Right lung (tissue), 5 donors: Measurements from ENCODE around the gene KIAA1586. TPM values are rescaled to one million over a fixed set of nuclear protein-coding genes. Genes with fewer than 3 reads are reported as not detected.

Experiments
- DNase-seq, 2 donors: peaks; one replicate each; pipeline ENCODE4 v3.0.0-alpha.2; 2013
- polyA plus RNA-seq, 5 donors: library from polyadenylated mRNA; unstranded; fragments of 120-200 nt; gene quantifications; one replicate each; pipeline versions ENCODE4 v1.2.1 to v1.2.3, GENCODE V29; 2013; ENCODE audit warnings: inconsistent platforms in 1 of 5, low replicate concordance in 1 of 5; ENCODE audit not compliant: insufficient read length in 5 of 5, insufficient read depth in 1 of 5

KIAA1586 gene
- polyA plus RNA-seq, 5 donors = 18.4 to 30.8 (median 24.9) TPM

GRCh38 chr6:57097596-57097995 lies 51.1 kb downstream of the KIAA1586 start:
- DNase-seq = no peak

- DNase-seq = no peak
Observed at GRCh38 chr6:57102976-57103375, 56.5 kb downstream of the KIAA1586 start.

- DNase-seq = no peak
Observed at GRCh38 chr6:57104336-57104735, 57.8 kb downstream of the KIAA1586 start.

Other genes starting within 250 kb of the KIAA1586 start
- gene BEND6, start 91.6 kb upstream of the KIAA1586 start, polyA plus RNA-seq = 1 to 10 TPM in 3 of 5 donors, under 1 TPM in 2; 0.73 to 1.8 (median 1.3) TPM
- gene ZNF451, start 43.5 kb downstream of the KIAA1586 start, polyA plus RNA-seq = 10 to 100 TPM; 29.2 to 54.0 (median 43.5) TPM
- 1 to 10 TPM; 6.4 to 9.2 (median 9.0) TPM for gene BAG2, start 125.6 kb downstream of the KIAA1586 start, polyA plus RNA-seq
- gene RAB23, start 175.6 kb downstream of the KIAA1586 start, polyA plus RNA-seq = 10 to 100 TPM; 20.4 to 32.1 (median 26.5) TPM